ENCODE data around the gene DSCAM.

DNA sequence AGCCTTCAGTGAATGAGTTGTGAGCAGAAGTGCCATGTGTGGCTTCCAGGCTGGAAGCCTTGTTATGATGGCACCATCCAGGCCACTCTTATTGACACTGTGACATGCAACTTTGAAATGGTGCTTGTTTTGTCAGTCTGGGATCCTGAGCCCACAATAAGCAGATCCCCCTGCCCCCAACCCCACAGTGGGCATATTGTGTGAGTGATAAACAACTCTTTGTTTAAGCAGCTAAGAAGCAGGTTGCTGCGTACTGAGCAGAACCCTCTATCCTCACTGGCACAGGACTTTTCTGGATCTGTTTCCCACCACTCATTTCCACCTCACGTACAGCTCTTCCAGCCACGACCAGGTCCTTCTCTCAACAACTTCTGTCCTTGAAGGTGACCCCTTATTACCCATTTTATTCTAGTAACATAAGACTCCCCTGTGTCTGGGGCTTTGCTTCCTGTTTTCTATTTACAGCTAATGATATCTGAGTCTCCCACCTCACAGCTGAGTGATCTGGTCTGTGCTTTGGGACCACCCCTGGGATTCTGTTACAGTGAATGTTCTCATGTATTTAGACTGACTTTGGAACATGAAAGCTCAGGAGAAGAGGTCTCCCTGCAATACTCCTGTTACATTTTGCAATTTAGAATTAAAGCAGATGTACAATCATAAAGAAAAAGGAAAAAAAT lies 604.2 kb downstream of the DSCAM start:
- TF ChIP-seq, protein P1, sequence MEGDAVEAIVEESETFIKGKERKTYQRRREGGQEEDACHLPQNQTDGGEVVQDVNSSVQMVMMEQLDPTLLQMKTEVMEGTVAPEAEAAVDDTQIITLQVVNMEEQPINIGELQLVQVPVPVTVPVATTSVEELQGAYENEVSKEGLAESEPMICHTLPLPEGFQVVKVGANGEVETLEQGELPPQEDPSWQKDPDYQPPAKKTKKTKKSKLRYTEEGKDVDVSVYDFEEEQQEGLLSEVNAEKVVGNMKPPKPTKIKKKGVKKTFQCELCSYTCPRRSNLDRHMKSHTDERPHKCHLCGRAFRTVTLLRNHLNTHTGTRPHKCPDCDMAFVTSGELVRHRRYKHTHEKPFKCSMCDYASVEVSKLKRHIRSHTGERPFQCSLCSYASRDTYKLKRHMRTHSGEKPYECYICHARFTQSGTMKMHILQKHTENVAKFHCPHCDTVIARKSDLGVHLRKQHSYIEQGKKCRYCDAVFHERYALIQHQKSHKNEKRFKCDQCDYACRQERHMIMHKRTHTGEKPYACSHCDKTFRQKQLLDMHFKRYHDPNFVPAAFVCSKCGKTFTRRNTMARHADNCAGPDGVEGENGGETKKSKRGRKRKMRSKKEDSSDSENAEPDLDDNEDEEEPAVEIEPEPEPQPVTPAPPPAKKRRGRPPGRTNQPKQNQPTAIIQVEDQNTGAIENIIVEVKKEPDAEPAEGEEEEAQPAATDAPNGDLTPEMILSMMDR (IDR thresholded peaks at IDR 0.05) = no peak
- TF ChIP-seq POLR2AphosphoS5 (IDR thresholded peaks at IDR 0.05) = no peak
- no peak for TF ChIP-seq POLR2A (IDR thresholded peaks at IDR 0.05)
- no peak for TF ChIP-seq EP300 (IDR thresholded peaks at IDR 0.05)

All from gastroesophageal sphincter (tissue), 3 donors.